ENCODE data around the gene TRIM38. TPM values are rescaled to one million over a fixed set of nuclear protein-coding genes. Genes with fewer than 3 reads are reported as not detected.
A peak's percentile ranks its signal among the peaks of the same experiment; 100 is the strongest.

Gene TRIM38
- total and polyA plus RNA-seq, 2 of the 13 experiments (the other 11 are each of a cell fraction or from before 2014, with no cell fraction given) = 2.5 to 3.1 TPM

GRCh38 chr6:26032340-26033084 is 69.9 kb downstream of the TRIM38 start:
- peak overlapping the region; percentile 93 for H3K27ac ChIP-seq (ENCODE audit: extremely low read length, insufficient read depth, low read length)
- peak overlapping the region; percentile 85 for H3K9ac ChIP-seq (ENCODE audit: insufficient read depth, low read depth, low read length)
- no TSS peak for BruUV-seq (replicated peaks)
- POLR2A ChIA-PET = interaction anchor here (0.9 to 12.3 kb wide), 19 partner anchors 10 to 1861 kb away, joined by 3 to 322 read pairs (median 12); partner anchors contain the start of gene HFE
- ATAC-seq = peak; percentile 22
- no peaks in the 10 kb centered on the region for H3K27me3 ChIP-seq (ENCODE audit: control insufficient read depth in 1 of 2, insufficient read depth in 2 of 2, low read length in 2 of 2)
- no peak for FAIRE-seq
- peaks cover 35% of the 10 kb centered on the region for H3K4me1 ChIP-seq (ENCODE audit: insufficient read depth, low read length)
- no peaks in the 10 kb centered on the region for H3K9me3 ChIP-seq (ENCODE audit: low read length)
- H4K20me1 ChIP-seq (ENCODE audit: insufficient read depth, low read length) = no peaks in the 10 kb centered on the region
- no peaks in the 10 kb centered on the region for H3K36me3 ChIP-seq (replicated peaks in 1 of 2; ENCODE audit: control insufficient read depth in 1 of 2, insufficient read depth in 2 of 2, low read length in 2 of 2)
- H3K4me3 ChIP-seq (replicated peaks in 1 of 3; ENCODE audit: insufficient read depth in 1 of 3, low read depth in 2 of 3, low read length in 3 of 3) = peak overlapping the region; percentile 51 to 83 (median 82)
- intact Hi-C loops (cut with micrococcal nuclease; ENCODE audit: unreplicated experiment) (loop anchor here (1.0 to 2.0 kb wide), 3 partner anchors 11 to 166 kb away; a partner anchor contains a TSS), in situ Hi-C loops (cut with HindIII; ENCODE audit: extremely low pct_ligation_motif_present, low pct_unique_long_range_greater_than_20kb) (loop anchor here (10.0 kb wide), 1 partner anchor 1782 kb away; a partner anchor contains a TSS)
- DNase-seq (ENCODE audit: low spot score) = no peak
- no peaks in the 10 kb centered on the region for H3K79me2 ChIP-seq (ENCODE audit: insufficient read depth, low read length)
- under 1% methylated on average over 19 of the region's 19 CpGs for WGBS (ENCODE audit: low lambda C conversion rate)
- H3K4me2 ChIP-seq (ENCODE audit: low read depth, low read length) = peak overlapping the region; percentile 95
- H2AFZ ChIP-seq (ENCODE audit: low read length) = no peak overlapping the region
- CTCF ChIA-PET (ENCODE audit: low intra/inter-chr PET ratio, low total read pairs) = no interaction called here
- TF ChIP-seq SRY (CRISPR knock-in tag; IDR thresholded peaks at IDR 0.05) (no peak), U2AF1 (optimal IDR thresholded peaks at IDR 0.05; ENCODE audit: low read depth, low read length) (no peak), ATF1 (CRISPR knock-in tag; IDR thresholded peaks at IDR 0.05) (peak; percentile 66), ZNF652 (CRISPR knock-in tag; IDR thresholded peaks at IDR 0.05; ENCODE audit: borderline replicate concordance, low read depth) (peak; percentile 33; the same call in 1 of the 2 replicates), ATF7 (IDR thresholded peaks at IDR 0.05) (no peak), ATF7 (CRISPR knock-in tag; IDR thresholded peaks at IDR 0.05) (peak; percentile 15; the same call in 1 of the 2 replicates), ARID3A (IDR thresholded peaks at IDR 0.05; ENCODE audit: low read depth, low read length) (peak; percentile 18; the same call in 1 of the 2 replicates), ZNF557 (CRISPR knock-in tag; IDR thresholded peaks at IDR 0.05) (no peak), ZNF703 (CRISPR knock-in tag; IDR thresholded peaks at IDR 0.05; ENCODE audit: borderline replicate concordance) (no peak), EHMT2 (IDR thresholded peaks at IDR 0.05; ENCODE audit: borderline replicate concordance, low read depth, low read length) (no peak), RARA (CRISPR knock-in tag; IDR thresholded peaks at IDR 0.05) (peak; percentile 7; the same call in 1 of the 2 replicates), DMAP1 (CRISPR knock-in tag; IDR thresholded peaks at IDR 0.05) (no peak), POLR2A (IDR thresholded peaks at IDR 0.05; ENCODE audit: insufficient read depth in 1 of 2, low read depth in 2 of 2, low read length in 2 of 2) (0 out of 4 replicates have a peak, but pooled peaks of 1 of the 2 experiments have one; percentile 49), NFYB (CRISPR knock-in tag; IDR thresholded peaks at IDR 0.05) (no peak), ZNF362 (CRISPR knock-in tag; IDR thresholded peaks at IDR 0.05; ENCODE audit: borderline replicate concordance) (no peak), ZSCAN20 (CRISPR knock-in tag; IDR thresholded peaks at IDR 0.05; ENCODE audit: borderline replicate concordance) (no peak), HDAC6 (IDR thresholded peaks at IDR 0.05; ENCODE audit: low read depth, low read length) (no peak)
- TF ChIP-seq, protein P1, sequence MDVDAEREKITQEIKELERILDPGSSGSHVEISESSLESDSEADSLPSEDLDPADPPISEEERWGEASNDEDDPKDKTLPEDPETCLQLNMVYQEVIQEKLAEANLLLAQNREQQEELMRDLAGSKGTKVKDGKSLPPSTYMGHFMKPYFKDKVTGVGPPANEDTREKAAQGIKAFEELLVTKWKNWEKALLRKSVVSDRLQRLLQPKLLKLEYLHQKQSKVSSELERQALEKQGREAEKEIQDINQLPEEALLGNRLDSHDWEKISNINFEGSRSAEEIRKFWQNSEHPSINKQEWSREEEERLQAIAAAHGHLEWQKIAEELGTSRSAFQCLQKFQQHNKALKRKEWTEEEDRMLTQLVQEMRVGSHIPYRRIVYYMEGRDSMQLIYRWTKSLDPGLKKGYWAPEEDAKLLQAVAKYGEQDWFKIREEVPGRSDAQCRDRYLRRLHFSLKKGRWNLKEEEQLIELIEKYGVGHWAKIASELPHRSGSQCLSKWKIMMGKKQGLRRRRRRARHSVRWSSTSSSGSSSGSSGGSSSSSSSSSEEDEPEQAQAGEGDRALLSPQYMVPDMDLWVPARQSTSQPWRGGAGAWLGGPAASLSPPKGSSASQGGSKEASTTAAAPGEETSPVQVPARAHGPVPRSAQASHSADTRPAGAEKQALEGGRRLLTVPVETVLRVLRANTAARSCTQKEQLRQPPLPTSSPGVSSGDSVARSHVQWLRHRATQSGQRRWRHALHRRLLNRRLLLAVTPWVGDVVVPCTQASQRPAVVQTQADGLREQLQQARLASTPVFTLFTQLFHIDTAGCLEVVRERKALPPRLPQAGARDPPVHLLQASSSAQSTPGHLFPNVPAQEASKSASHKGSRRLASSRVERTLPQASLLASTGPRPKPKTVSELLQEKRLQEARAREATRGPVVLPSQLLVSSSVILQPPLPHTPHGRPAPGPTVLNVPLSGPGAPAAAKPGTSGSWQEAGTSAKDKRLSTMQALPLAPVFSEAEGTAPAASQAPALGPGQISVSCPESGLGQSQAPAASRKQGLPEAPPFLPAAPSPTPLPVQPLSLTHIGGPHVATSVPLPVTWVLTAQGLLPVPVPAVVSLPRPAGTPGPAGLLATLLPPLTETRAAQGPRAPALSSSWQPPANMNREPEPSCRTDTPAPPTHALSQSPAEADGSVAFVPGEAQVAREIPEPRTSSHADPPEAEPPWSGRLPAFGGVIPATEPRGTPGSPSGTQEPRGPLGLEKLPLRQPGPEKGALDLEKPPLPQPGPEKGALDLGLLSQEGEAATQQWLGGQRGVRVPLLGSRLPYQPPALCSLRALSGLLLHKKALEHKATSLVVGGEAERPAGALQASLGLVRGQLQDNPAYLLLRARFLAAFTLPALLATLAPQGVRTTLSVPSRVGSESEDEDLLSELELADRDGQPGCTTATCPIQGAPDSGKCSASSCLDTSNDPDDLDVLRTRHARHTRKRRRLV (CRISPR knock-in tag; IDR thresholded peaks at IDR 0.05) = no peak
